Measurements from ENCODE around the gene ZFP36L2. TPM values are rescaled to one million over a fixed set of nuclear protein-coding genes. Genes with fewer than 3 reads are reported as not detected.

The ZFP36L2 gene
- total and polyA plus RNA-seq, 9 of the 15 experiments (the other 6 are each of a cell fraction or from before 2014, with no cell fraction given) = 4.1 to 60.6 (median 20.3) TPM

GRCh38 chr2:43225788-43226557 is 433 bp downstream of the ZFP36L2 start (continued):
- TF ChIP-seq CEBPG (CRISPR knock-in tag; IDR thresholded peaks at IDR 0.05) (peak; percentile 18; the same call in 1 of the 2 replicates), CEBPG (tag; conservative IDR thresholded peaks at IDR 0.05 in 1 of 2, IDR thresholded peaks at IDR 0.05 in 1 of 2) (no peak), MLX (CRISPR knock-in tag; conservative IDR thresholded peaks at IDR 0.05) (no peak), EGR1 (conservative IDR thresholded peaks at IDR 0.05) (peak; percentile 71), JUND (IDR thresholded peaks at IDR 0.05; ENCODE audit: borderline replicate concordance, low read depth, low read length) (no peak), JUND (tag; IDR thresholded peaks at IDR 0.05; ENCODE audit: borderline replicate concordance, low read depth, low read length) (no peak), CHD1 (IDR thresholded peaks at IDR 0.05; ENCODE audit: low read length) (peak; percentile 51), NFATC3 (IDR thresholded peaks at IDR 0.05) (no peak), POLR2AphosphoS5 (IDR thresholded peaks at IDR 0.05; ENCODE audit: control insufficient read depth, insufficient read depth, low read depth, low read length) (no peak; the same call in 1 of the 2 replicates), TAL1 (IDR thresholded peaks at IDR 0.05) (no peak), IRF1 (CRISPR knock-in tag; IDR thresholded peaks at IDR 0.05; ENCODE audit: borderline replicate concordance) (no peak), BHLHE40 (IDR thresholded peaks at IDR 0.05; ENCODE audit: low read length) (peak; percentile 74), SREBF1 (IDR thresholded peaks at IDR 0.05; ENCODE audit: borderline replicate concordance, low read depth, low read length) (no peak), POLR2A (conservative IDR thresholded peaks at IDR 0.05) (peak; percentile 34), FOXP4 (CRISPR knock-in tag; IDR thresholded peaks at IDR 0.05; ENCODE audit: borderline replicate concordance) (no peak), FUS (optimal IDR thresholded peaks at IDR 0.05; ENCODE audit: low read depth, low read length) (no peak)

Data from K562 (cell line).